HCT116 (cell line): ENCODE data around the gene EDEM3.

Experiments
- POLR2A ChIP-seq: IDR thresholded peaks from 2 replicates; pipeline ENCODE4 v1.7.0; 2011; ENCODE audit warnings: borderline replicate concordance; ENCODE audit not compliant: insufficient read depth, insufficient read length; ENCODE audit errors: extremely low read depth
- ZFX ChIP-seq: fragments of 450-650 bp; IDR thresholded peaks from 2 replicates; pipeline ENCODE4 v1.6.1; 2017

DNA sequence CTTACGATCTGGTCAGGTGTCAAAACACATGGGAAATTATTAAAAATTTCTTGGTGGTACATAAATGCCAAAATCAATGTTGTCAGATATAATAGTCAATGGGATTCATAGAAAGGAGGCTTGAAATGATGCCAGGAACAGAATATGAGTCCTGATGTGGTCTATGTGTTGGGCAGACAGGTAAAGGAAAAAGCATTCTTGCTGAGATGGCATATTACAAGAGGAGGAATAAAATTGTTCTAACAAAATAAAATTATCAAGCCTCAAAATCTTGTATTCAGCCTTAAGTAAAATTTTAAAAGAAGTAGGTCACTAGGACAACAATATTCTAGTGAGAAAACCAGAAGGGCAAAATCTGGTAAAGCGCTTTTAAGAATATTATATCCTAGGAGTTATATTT, 30.9 kb upstream of the EDEM3 start:
- no peak for TF ChIP-seq POLR2A
- no peak for TF ChIP-seq ZFX
